ENCODE measurements around the gene MMEL1. TPM values are rescaled to one million over a fixed set of nuclear protein-coding genes. Genes with fewer than 3 reads are reported as not detected.
A peak's percentile ranks its signal among the peaks of the same experiment; 100 is the strongest.

MMEL1 gene
- total and polyA plus RNA-seq, 2 experiments from 2014 or later, result 0.57 to 0.90 TPM

GRCh38 chr1:2642560-2643413 lies 10.0 kb upstream of the MMEL1 start:
- Histone ChIP-seq H3K27me3 (ENCODE audit: insufficient read depth) (peaks cover 15% of the 10 kb centered on the region), H2AFZ (peak overlapping the region; percentile 95), H4K20me1 (replicated peaks; ENCODE audit: insufficient read depth) (0 out of 2 replicates have a peak, but pooled peaks cover 2% of the 10 kb centered on the region), H3K27ac (ENCODE audit: low read depth) (no peak overlapping the region), H3K4me2 (peak overlapping the region; percentile 89), H3K79me2 (replicated peaks; ENCODE audit: insufficient read depth) (no peaks in the 10 kb centered on the region), H3K9me2 (ENCODE audit: insufficient read depth) (no peaks in the 10 kb centered on the region), H3F3A (replicated peaks; ENCODE audit: low read depth) (no peaks in the 10 kb centered on the region), H3K4me1 (ENCODE audit: insufficient read depth) (no peaks in the 10 kb centered on the region; the same call in 1 of the 2 replicates), H3K4me3 (peak overlapping the region; percentile 82), H3K36me3 (ENCODE audit: insufficient read depth) (no peaks in the 10 kb centered on the region)
- Mint-ChIP-seq H3K27ac (no peak overlapping the region), H3K27me3 (ENCODE audit: insufficient read depth, low read depth, poor library complexity) (peaks cover 11% of the 10 kb centered on the region), H3K36me3 (ENCODE audit: low read depth) (0 out of 3 replicates have a peak, but pooled peaks cover 2% of the 10 kb centered on the region), H3K9me3 (peaks cover 27% of the 10 kb centered on the region), H3K4me1 (peaks cover 2% of the 10 kb centered on the region; the same call in 1 of the 3 replicates), H3K4me3 (peak overlapping the region; percentile 80)
- ATAC-seq, result peak; percentile 85
- peak; percentile 95 for DNase-seq (ENCODE audit: low spot score)
- no peak for TF ChIP-seq JUNB (IDR thresholded peaks at IDR 0.05; ENCODE audit: unreplicated experiment)
- TF ChIP-seq POLR2AphosphoS5 (IDR thresholded peaks at IDR 0.05; ENCODE audit: low read depth), result peak; percentile 80

GRCh38 chr1:2642131-2642559 lies 9.3 kb upstream of the MMEL1 start:
- H3K36me3 Mint-ChIP-seq (ENCODE audit: low read depth), result peaks cover 4% of the 10 kb centered on the region
- H3K4me3 Mint-ChIP-seq, result peak overlapping the region; percentile 80
- peak overlapping the region; percentile 90; the same call in 1 of the 2 replicates for H2AFZ ChIP-seq
- H3K9me2 ChIP-seq (ENCODE audit: insufficient read depth), result no peaks in the 10 kb centered on the region
- TF ChIP-seq POLR2AphosphoS5 (IDR thresholded peaks at IDR 0.05; ENCODE audit: low read depth) (no peak), STAT1 (IDR thresholded peaks at IDR 0.05; ENCODE audit: unreplicated experiment) (no peak), JUNB (IDR thresholded peaks at IDR 0.05; ENCODE audit: unreplicated experiment) (no peak), ZNF114 (CRISPR knock-in tag; IDR thresholded peaks at IDR 0.05) (no peak), NANOG (IDR thresholded peaks at IDR 0.05; ENCODE audit: borderline replicate concordance) (no peak)
- ATAC-seq (peak; percentile 4; the same call in 2 of the 3 replicates), DNase-seq (ENCODE audit: low spot score) (no peak)
- H3K27me3 ChIP-seq (ENCODE audit: insufficient read depth), result peaks cover 19% of the 10 kb centered on the region
- H3K79me2 ChIP-seq (replicated peaks; ENCODE audit: insufficient read depth), result no peaks in the 10 kb centered on the region
- H3K27me3 Mint-ChIP-seq (ENCODE audit: insufficient read depth, low read depth, poor library complexity), result peaks cover 17% of the 10 kb centered on the region
- 0 out of 2 replicates have a peak, but pooled peaks cover 2% of the 10 kb centered on the region for H4K20me1 ChIP-seq (replicated peaks; ENCODE audit: insufficient read depth)
- H3K27ac ChIP-seq (ENCODE audit: low read depth), result no peak overlapping the region
- H3K9me3 Mint-ChIP-seq, result peaks cover 30% of the 10 kb centered on the region
- H3K4me1 ChIP-seq (ENCODE audit: insufficient read depth), result no peaks in the 10 kb centered on the region; the same call in 1 of the 2 replicates
- no peaks in the 10 kb centered on the region for H3F3A ChIP-seq (replicated peaks; ENCODE audit: low read depth)
- no peak overlapping the region for H3K27ac Mint-ChIP-seq
- peaks cover 2% of the 10 kb centered on the region; the same call in 1 of the 3 replicates for H3K4me1 Mint-ChIP-seq
- peak overlapping the region; percentile 82 for H3K4me3 ChIP-seq
- H3K36me3 ChIP-seq (ENCODE audit: insufficient read depth), result no peaks in the 10 kb centered on the region
- H3K4me2 ChIP-seq, result peak overlapping the region; percentile 89

DNA sequence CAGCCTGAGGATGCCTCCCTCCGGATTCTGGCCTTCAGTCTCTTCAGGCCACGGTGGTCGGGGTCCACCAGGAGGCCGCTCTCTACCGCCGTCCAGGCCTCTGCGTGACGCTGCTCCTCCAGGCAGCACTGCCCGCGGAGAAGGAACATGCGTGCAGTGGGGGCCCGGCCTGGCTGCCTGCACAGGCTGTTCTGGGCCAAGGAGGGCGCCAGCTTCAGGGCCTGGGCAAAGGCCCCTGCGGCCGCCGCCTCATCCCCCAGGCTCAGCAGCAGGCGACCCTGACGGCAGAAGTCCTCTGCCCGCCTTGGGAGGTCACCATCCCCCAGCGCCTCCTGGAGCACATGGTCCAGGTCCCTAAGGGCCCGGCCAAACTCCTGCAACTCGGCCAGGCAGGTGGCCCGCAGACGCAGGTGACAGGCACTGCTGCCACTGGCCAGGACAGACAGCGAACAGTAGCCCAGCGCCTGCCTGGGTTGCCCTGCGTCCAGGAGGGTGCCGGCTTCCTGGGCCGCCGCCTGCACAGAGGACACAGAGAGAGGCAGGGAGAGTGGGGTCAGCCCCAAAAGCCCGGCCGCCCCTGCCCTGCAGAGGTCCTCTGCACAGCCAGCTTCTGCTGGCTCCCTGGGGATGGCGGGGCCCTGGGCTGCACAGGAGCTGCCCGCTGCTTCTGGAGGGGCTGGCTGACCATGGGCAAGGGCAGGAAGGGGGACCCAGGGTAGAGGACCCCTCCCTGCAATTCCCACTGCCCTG lies 8.7 kb upstream of the MMEL1 start:
- Histone ChIP-seq H3K36me3 (ENCODE audit: insufficient read depth) (no peaks in the 10 kb centered on the region), H3K4me2 (peak overlapping the region; percentile 89), H2AFZ (no peak overlapping the region), H3K27me3 (ENCODE audit: insufficient read depth) (peaks cover 22% of the 10 kb centered on the region), H3K9me2 (ENCODE audit: insufficient read depth) (no peaks in the 10 kb centered on the region), H3K4me1 (ENCODE audit: insufficient read depth) (no peaks in the 10 kb centered on the region; the same call in 1 of the 2 replicates), H4K20me1 (replicated peaks; ENCODE audit: insufficient read depth) (0 out of 2 replicates have a peak, but pooled peaks cover 2% of the 10 kb centered on the region), H3K79me2 (replicated peaks; ENCODE audit: insufficient read depth) (no peaks in the 10 kb centered on the region), H3K27ac (ENCODE audit: low read depth) (no peak overlapping the region), H3F3A (replicated peaks; ENCODE audit: low read depth) (no peaks in the 10 kb centered on the region), H3K4me3 (peak overlapping the region; percentile 82)
- peaks cover 9% of the 10 kb centered on the region for H3K36me3 Mint-ChIP-seq (ENCODE audit: low read depth)
- ATAC-seq (peak; percentile 6), DNase-seq (ENCODE audit: low spot score) (peak; percentile 27)
- H3K4me1 Mint-ChIP-seq, result peaks cover 2% of the 10 kb centered on the region; the same call in 1 of the 3 replicates
- peaks cover 23% of the 10 kb centered on the region for H3K27me3 Mint-ChIP-seq (ENCODE audit: insufficient read depth, low read depth, poor library complexity)
- peaks cover 30% of the 10 kb centered on the region for H3K9me3 Mint-ChIP-seq
- H3K27ac Mint-ChIP-seq, result no peak overlapping the region
- peak overlapping the region; percentile 80; the same call in 2 of the 3 replicates for H3K4me3 Mint-ChIP-seq
- no peak for TF ChIP-seq ZNF114 (CRISPR knock-in tag; IDR thresholded peaks at IDR 0.05)
- no peak for TF ChIP-seq CREB1 (CRISPR knock-in tag; IDR thresholded peaks at IDR 0.05; ENCODE audit: low read depth)
- no peak for TF ChIP-seq EZH2phosphoT487 (IDR thresholded peaks at IDR 0.05; ENCODE audit: unreplicated experiment)
- no peak for TF ChIP-seq NANOG (IDR thresholded peaks at IDR 0.05; ENCODE audit: borderline replicate concordance)
- TF ChIP-seq REST (IDR thresholded peaks at IDR 0.05; ENCODE audit: unreplicated experiment), result no peak
- TF ChIP-seq JUNB (IDR thresholded peaks at IDR 0.05; ENCODE audit: unreplicated experiment), result no peak
- TF ChIP-seq STAT1 (IDR thresholded peaks at IDR 0.05; ENCODE audit: unreplicated experiment), result no peak

Data from GM23338 (cell line).